Ammon's horn (tissue), 1 donor: ENCODE results near the gene SSNA1.
A peak's percentile ranks its signal among the peaks of the same experiment; 100 is the strongest.

ENCODE experiments used
- DNase-seq: peaks from one replicate; pipeline ENCODE4 v3.0.0-alpha.2; 2016; ENCODE audit warnings: low spot score

The SSNA1 gene

GRCh38 chr9:137188490-137189296, at the start of gene SSNA1, which contains the start of gene ANAPC2:
Gene SSNA1, plus strand, starts transcription at chr9:137188676. Its CDS starts 51 bp downstream, at chr9:137188727.
Gene ANAPC2, minus strand, starts transcription at chr9:137188560. Its CDS starts 28 bp downstream, at chr9:137188532.
- DNase-seq, result peak; percentile 94

- peak; percentile 62 for DNase-seq
These were observed 49.6 kb upstream of the SSNA1 start, which contains the start of gene GRIN1 for GRCh38 chr9:137138722-137139467. Gene GRIN1, plus strand, starts transcription at chr9:137139154. Its CDS starts 333 bp downstream, at chr9:137139487.

GRCh38 chr9:137139468-137140150, 48.9 kb upstream of the SSNA1 start:
- DNase-seq, result no peak

GRCh38 chr9:137140151-137141012, 48.1 kb upstream of the SSNA1 start:
- DNase-seq, result peak; percentile 50

- no peak for DNase-seq
These were observed 47.2 kb upstream of the SSNA1 start for GRCh38 chr9:137141050-137141810.

GRCh38 chr9:137141976-137142936, 46.2 kb upstream of the SSNA1 start:
- DNase-seq, result no peak

GRCh38 chr9:137143459-137143858, 45.0 kb upstream of the SSNA1 start:
- DNase-seq, result no peak

GRCh38 chr9:137145731-137146526, 42.5 kb upstream of the SSNA1 start:
- no peak for DNase-seq

- DNase-seq, result no peak
These were observed 42.0 kb upstream of the SSNA1 start for GRCh38 chr9:137146527-137146918.

- DNase-seq, result no peak
These were observed 41.2 kb upstream of the SSNA1 start for GRCh38 chr9:137147091-137147792.

- no peak for DNase-seq
These were observed 40.7 kb upstream of the SSNA1 start for GRCh38 chr9:137147793-137148160.

GRCh38 chr9:137148242-137148641, 40.2 kb upstream of the SSNA1 start:
- no peak for DNase-seq

GRCh38 chr9:137148661-137149060, 39.8 kb upstream of the SSNA1 start:
- no peak for DNase-seq

GRCh38 chr9:137149363-137149762, 39.1 kb upstream of the SSNA1 start:
- DNase-seq, result no peak

- DNase-seq, result no peak
These were observed 38.4 kb upstream of the SSNA1 start for GRCh38 chr9:137149942-137150616.

GRCh38 chr9:137150617-137151457, 37.6 kb upstream of the SSNA1 start:
- DNase-seq, result no peak
